Right forelimb (tissue), 1 donor: ENCODE results near the gene AP5M1.
"Not testable (repeated sequence)": the region's sequence is repeated elsewhere in the genome, so short reads cannot be mapped to it uniquely, and the experiment has no call there.

Source experiments
- DNase-seq: peaks from one replicate; pipeline ENCODE4 v3.0.0-alpha.2; 2018

Gene AP5M1

GRCh38 chr14:57291692-57292647 lies 23.2 kb downstream of the AP5M1 start:
- DNase-seq, result no peak

GRCh38 chr14:57293866-57294837 lies 25.4 kb downstream of the AP5M1 start:
- no peak for DNase-seq

GRCh38 chr14:57295239-57295638 lies 26.5 kb downstream of the AP5M1 start:
- no peak for DNase-seq

GRCh38 chr14:57297852-57298251 lies 29.1 kb downstream of the AP5M1 start:
- no peak for DNase-seq

- no peak for DNase-seq
Measured at GRCh38 chr14:57299511-57299910, 30.7 kb downstream of the AP5M1 start.

GRCh38 chr14:57302883-57303282 lies 34.1 kb downstream of the AP5M1 start:
- DNase-seq, result no peak

GRCh38 chr14:57314396-57315089 lies 45.8 kb downstream of the AP5M1 start:
- no peak for DNase-seq

- DNase-seq, result peak; percentile 73
Measured at GRCh38 chr14:57317248-57317833, 48.6 kb downstream of the AP5M1 start.

GRCh38 chr14:57319636-57320192 lies 50.9 kb downstream of the AP5M1 start:
- DNase-seq, result no peak

GRCh38 chr14:57323721-57324120 lies 55.0 kb downstream of the AP5M1 start:
- DNase-seq, result no peak

- no peak for DNase-seq
Measured at GRCh38 chr14:57326253-57326652, 57.5 kb downstream of the AP5M1 start.

- no peak for DNase-seq
Measured at GRCh38 chr14:57329833-57330232, 61.1 kb downstream of the AP5M1 start.

- not testable (repeated sequence) for DNase-seq
Measured at GRCh38 chr14:57332475-57332874, 63.7 kb downstream of the AP5M1 start.

GRCh38 chr14:57333726-57334125 lies 65.0 kb downstream of the AP5M1 start:
- DNase-seq, result not testable (repeated sequence)

- not testable (repeated sequence) for DNase-seq
Measured at GRCh38 chr14:57343545-57344297, 75.0 kb downstream of the AP5M1 start.

- DNase-seq, result no peak
Measured at GRCh38 chr14:57345106-57345505, 76.3 kb downstream of the AP5M1 start.

- DNase-seq, result no peak
Measured at GRCh38 chr14:57346741-57347140, 78.0 kb downstream of the AP5M1 start.
